ENCODE results near the gene GPRC5C.

- no peak for TF ChIP-seq POLR2A (IDR thresholded peaks at IDR 0.05; ENCODE audit: extremely low read depth, insufficient read length)
- TF ChIP-seq CTCF (IDR thresholded peaks at IDR 0.05; ENCODE audit: low read depth, low read length) = no peak
Observed at GRCh38 chr17:74389937-74390679, 41.8 kb upstream of the GPRC5C start.

Measured in NB4 (cell line).